ENCODE results near the gene SCN1B. TPM values are rescaled to one million over a fixed set of nuclear protein-coding genes. Genes with fewer than 3 reads are reported as not detected.
"Not testable (repeated sequence)": the region's sequence is repeated elsewhere in the genome, so short reads cannot be mapped to it uniquely, and the experiment has no call there.

SCN1B gene
- total RNA-seq, 1 donor from 2014 or later = 2.7 TPM

- H3K9me3 Mint-ChIP-seq = peaks cover 9% of the 10 kb centered on the region
- H3K4me1 Mint-ChIP-seq (ENCODE audit: low read depth) = peaks cover 36% of the 10 kb centered on the region
- no peak overlapping the region for H3K4me3 Mint-ChIP-seq (ENCODE audit: low read depth)
- peaks cover 14% of the 10 kb centered on the region for H3K36me3 Mint-ChIP-seq (ENCODE audit: low read depth)
- intact Hi-C loops (cut with micrococcal nuclease) = no loop called here
- no peak overlapping the region for H3K27ac Mint-ChIP-seq
- no peaks in the 10 kb centered on the region for H3K27me3 Mint-ChIP-seq (ENCODE audit: low read depth)
- DNase-seq (ENCODE audit: low spot score) = no peak
Measured at GRCh38 chr19:34994643-34995541, 35.4 kb upstream of the SCN1B start.

GRCh38 chr19:34995551-34995950, 34.7 kb upstream of the SCN1B start:
- Mint-ChIP-seq H3K9me3 (peaks cover 9% of the 10 kb centered on the region), H3K27me3 (ENCODE audit: low read depth) (no peaks in the 10 kb centered on the region), H3K36me3 (ENCODE audit: low read depth) (peaks cover 10% of the 10 kb centered on the region), H3K4me1 (ENCODE audit: low read depth) (peaks cover 30% of the 10 kb centered on the region), H3K27ac (no peak overlapping the region), H3K4me3 (ENCODE audit: low read depth) (no peak overlapping the region)
- no peak for DNase-seq (ENCODE audit: low spot score)
- intact Hi-C loops (cut with micrococcal nuclease) = no loop called here

GRCh38 chr19:34997071-34997617, 33.1 kb upstream of the SCN1B start:
- Mint-ChIP-seq H3K4me3 (ENCODE audit: low read depth) (peak overlapping the region; percentile 37), H3K9me3 (peaks cover 3% of the 10 kb centered on the region), H3K4me1 (ENCODE audit: low read depth) (peaks cover 25% of the 10 kb centered on the region), H3K27me3 (ENCODE audit: low read depth) (no peaks in the 10 kb centered on the region), H3K36me3 (ENCODE audit: low read depth) (peaks cover 21% of the 10 kb centered on the region), H3K27ac (peak overlapping the region; percentile 92)
- intact Hi-C loops (cut with micrococcal nuclease) = no loop called here
- no peak for DNase-seq (ENCODE audit: low spot score)

GRCh38 chr19:34998224-34998623, 32.0 kb upstream of the SCN1B start:
- intact Hi-C loops (cut with micrococcal nuclease); DNase-seq (ENCODE audit: low spot score); H3K27me3 Mint-ChIP-seq (ENCODE audit: low read depth); H3K4me3 Mint-ChIP-seq (ENCODE audit: low read depth); H3K9me3 Mint-ChIP-seq: not testable (repeated sequence)
- Mint-ChIP-seq H3K4me1 (ENCODE audit: low read depth) (peaks cover 34% of the 10 kb centered on the region), H3K36me3 (ENCODE audit: low read depth) (peaks cover 31% of the 10 kb centered on the region), H3K27ac (peak overlapping the region; percentile 92)

- Mint-ChIP-seq H3K4me1 (ENCODE audit: low read depth) (peaks cover 41% of the 10 kb centered on the region), H3K36me3 (ENCODE audit: low read depth) (peaks cover 37% of the 10 kb centered on the region), H3K27ac (peak overlapping the region; percentile 95), H3K4me3 (ENCODE audit: low read depth) (peak overlapping the region; percentile 86), H3K9me3 (no peaks in the 10 kb centered on the region), H3K27me3 (ENCODE audit: low read depth) (no peaks in the 10 kb centered on the region)
- DNase-seq (ENCODE audit: low spot score) = no peak
- intact Hi-C loops (cut with micrococcal nuclease) = no loop called here
Measured at GRCh38 chr19:34998777-34999497, 31.3 kb upstream of the SCN1B start.

GRCh38 chr19:34999498-35000337, 30.6 kb upstream of the SCN1B start, which contains the start of gene GRAMD1A:
Gene GRAMD1A (plus strand): TSS chr19:35000323. CDS start chr19:35000479, 156 bp downstream.
- Mint-ChIP-seq H3K27ac (peak within 1 kb of the TSS; percentile 98), H3K9me3 (no peaks in the 10 kb centered on the region), H3K27me3 (ENCODE audit: low read depth) (no peaks in the 10 kb centered on the region), H3K36me3 (ENCODE audit: low read depth) (peaks cover 43% of the 10 kb centered on the region), H3K4me3 (ENCODE audit: low read depth) (peak within 1 kb of the TSS; percentile 99), H3K4me1 (ENCODE audit: low read depth) (peaks cover 47% of the 10 kb centered on the region)
- DNase-seq (ENCODE audit: low spot score) = peak; percentile 70
- intact Hi-C loops (cut with micrococcal nuclease) = loop anchor here (5.0 kb wide), 2 partner anchors 37 to 322 kb away; partner anchors contain the start of genes SCGB2B2, ZNF302 and ZNF792

- Mint-ChIP-seq H3K4me1 (ENCODE audit: low read depth) (peaks cover 47% of the 10 kb centered on the region), H3K9me3 (no peaks in the 10 kb centered on the region), H3K4me3 (ENCODE audit: low read depth) (no peak overlapping the region), H3K27ac (no peak overlapping the region), H3K36me3 (ENCODE audit: low read depth) (peaks cover 46% of the 10 kb centered on the region), H3K27me3 (ENCODE audit: low read depth) (no peaks in the 10 kb centered on the region)
- no peak for DNase-seq (ENCODE audit: low spot score)
- intact Hi-C loops (cut with micrococcal nuclease) = loop anchor here (5.0 kb wide), 2 partner anchors 38 to 323 kb away; partner anchors contain the start of genes SCGB2B2, ZNF302 and ZNF792
Measured at GRCh38 chr19:35000338-35000646, 30.0 kb upstream of the SCN1B start.

- peak overlapping the region; percentile 99 for H3K4me3 Mint-ChIP-seq (ENCODE audit: low read depth)
- DNase-seq (ENCODE audit: low spot score) = peak; percentile 52
- intact Hi-C loops (cut with micrococcal nuclease) = loop anchor here (1.0 to 5.0 kb wide), 3 partner anchors 11 to 324 kb away; partner anchors contain the start of genes SCGB2B2, ZNF302 and ZNF792
- peak overlapping the region; percentile 98 for H3K27ac Mint-ChIP-seq
- no peaks in the 10 kb centered on the region for H3K27me3 Mint-ChIP-seq (ENCODE audit: low read depth)
- H3K9me3 Mint-ChIP-seq = no peaks in the 10 kb centered on the region
- H3K4me1 Mint-ChIP-seq (ENCODE audit: low read depth) = peaks cover 47% of the 10 kb centered on the region
- H3K36me3 Mint-ChIP-seq (ENCODE audit: low read depth) = peaks cover 52% of the 10 kb centered on the region
Measured at GRCh38 chr19:35000647-35001501, 29.4 kb upstream of the SCN1B start.

GRCh38 chr19:35002037-35002535, 28.2 kb upstream of the SCN1B start:
- intact Hi-C loops (cut with micrococcal nuclease) = loop anchor here (5.0 kb wide), 2 partner anchors 40 to 325 kb away; partner anchors contain the start of genes SCGB2B2, ZNF302 and ZNF792
- H3K4me3 Mint-ChIP-seq (ENCODE audit: low read depth) = peak overlapping the region; percentile 99
- DNase-seq (ENCODE audit: low spot score) = no peak
- peak overlapping the region; percentile 85 for H3K27ac Mint-ChIP-seq
- peaks cover 50% of the 10 kb centered on the region for H3K4me1 Mint-ChIP-seq (ENCODE audit: low read depth)
- H3K9me3 Mint-ChIP-seq = no peaks in the 10 kb centered on the region
- no peaks in the 10 kb centered on the region for H3K27me3 Mint-ChIP-seq (ENCODE audit: low read depth)
- H3K36me3 Mint-ChIP-seq (ENCODE audit: low read depth) = peaks cover 64% of the 10 kb centered on the region

- intact Hi-C loops (cut with micrococcal nuclease) = loop anchor here (5.0 kb wide), 2 partner anchors 42 to 327 kb away; partner anchors contain the start of genes SCGB2B2, ZNF302 and ZNF792
- DNase-seq (ENCODE audit: low spot score) = no peak
- H3K4me1 Mint-ChIP-seq (ENCODE audit: low read depth) = peaks cover 35% of the 10 kb centered on the region
- peaks cover 69% of the 10 kb centered on the region for H3K36me3 Mint-ChIP-seq (ENCODE audit: low read depth)
- no peak overlapping the region for H3K27ac Mint-ChIP-seq
- H3K9me3 Mint-ChIP-seq = no peaks in the 10 kb centered on the region
- H3K4me3 Mint-ChIP-seq (ENCODE audit: low read depth) = peak overlapping the region; percentile 39
- no peaks in the 10 kb centered on the region for H3K27me3 Mint-ChIP-seq (ENCODE audit: low read depth)
Measured at GRCh38 chr19:35004517-35005255, 25.6 kb upstream of the SCN1B start.

Data from activated T-helper 2 cell treated with anti-CD3 and anti-CD28 coated beads, Interferon-gamma antibody, Interleukin-2, Interleukin-4, amounts not matched to agents 10 μg/mL and 5 μg/mL and 100 μg/mL, durations not matched to agents 14 hours and 24 hours and 36 hours (primary cell).